Mononuclear cell (primary cell): ENCODE results near the gene NAE1. TPM values are rescaled to one million over a fixed set of nuclear protein-coding genes. Genes with fewer than 3 reads are reported as not detected.
"Not testable (repeated sequence)": the region's sequence is repeated elsewhere in the genome, so short reads cannot be mapped to it uniquely, and the experiment has no call there.

Source experiments
- H3K27me3 ChIP-seq: 2 replicates; pipeline ENCODE4 v1.6.0; 2011; ENCODE audit warnings: low read length, control low read depth; ENCODE audit not compliant: insufficient read depth
- H3K4me1 ChIP-seq: 2 replicates; pipeline ENCODE4 v1.5.1; 2011; ENCODE audit warnings: mild to moderate bottlenecking, low read length, control low read depth; ENCODE audit not compliant: insufficient read depth
- H3K4me3 ChIP-seq: 2 replicates; pipeline ENCODE4 v1.5.1; 2011; ENCODE audit warnings: mild to moderate bottlenecking, low read length, moderate library complexity
- H3K9me3 ChIP-seq: 2 replicates; pipeline ENCODE4 v1.5.1; 2011; ENCODE audit warnings: low read depth, mild to moderate bottlenecking, control low read depth, low read length
- total RNA-seq: library from RNA; depleted of rRNA; stranded (reverse); fragments of >200 nt; gene quantifications from one replicate; pipeline ENCODE4 v1.2.3, GENCODE V29; 2012

NAE1 gene
- 76.7 TPM for total RNA-seq

DNA sequence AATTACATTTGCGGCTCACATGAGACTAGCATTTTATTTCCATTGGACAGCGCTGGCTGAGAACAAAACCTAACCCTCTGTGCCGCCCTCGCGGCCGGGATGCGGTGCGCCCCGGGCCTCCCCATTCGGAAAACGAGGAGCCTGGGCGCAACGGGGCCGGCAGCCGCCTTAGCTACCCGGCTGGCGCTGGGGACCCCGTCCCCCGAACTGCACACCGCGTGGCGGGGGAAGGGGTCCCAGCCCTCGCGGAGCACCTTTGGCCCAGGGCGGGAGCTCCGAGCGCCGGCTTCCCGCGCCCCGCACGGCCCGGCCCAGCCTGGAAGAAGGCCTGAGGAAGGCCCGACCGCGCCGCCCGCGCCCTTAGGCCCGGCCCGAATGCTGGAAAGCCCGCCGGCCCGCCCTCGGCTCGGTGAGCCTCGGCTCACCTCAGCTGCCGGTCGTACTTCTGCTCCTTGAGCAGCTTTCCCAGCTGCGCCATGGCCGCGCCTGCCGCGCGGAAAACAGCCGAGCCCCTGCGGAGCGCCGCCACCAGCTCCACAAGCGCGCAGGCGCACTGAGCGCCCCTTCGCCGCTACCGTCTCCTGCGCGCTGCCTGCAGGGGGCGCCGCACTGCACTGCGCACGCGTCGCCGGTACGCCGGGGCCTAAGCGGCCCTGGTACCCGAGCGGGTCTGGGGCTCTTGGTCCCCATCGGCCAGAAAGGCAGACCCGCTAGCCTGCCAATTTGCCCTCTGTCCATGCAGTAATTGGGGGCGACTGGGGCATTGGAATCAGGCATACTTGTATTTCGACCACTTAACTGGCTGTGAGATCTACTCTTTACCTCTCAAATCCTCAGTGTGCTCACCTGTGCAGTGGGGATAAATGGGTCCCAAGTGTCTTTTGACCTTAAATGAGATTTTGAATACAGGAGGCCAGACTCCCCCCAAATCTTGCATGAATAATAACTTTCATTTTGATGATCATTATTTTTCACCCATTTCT, at the start of gene NAE1:
Gene NAE1, minus strand, starts transcription at position 555 of the 983 bp plus-strand sequence. Its CDS starts 77 bp downstream, at position 478.
- peak within 1 kb of the TSS; percentile 82 for H3K4me3 ChIP-seq
- H3K4me1 ChIP-seq: peaks cover 27% of the 10 kb centered on the region
- H3K27me3 ChIP-seq: no peaks in the 10 kb centered on the region
- no peaks in the 10 kb centered on the region for H3K9me3 ChIP-seq

DNA sequence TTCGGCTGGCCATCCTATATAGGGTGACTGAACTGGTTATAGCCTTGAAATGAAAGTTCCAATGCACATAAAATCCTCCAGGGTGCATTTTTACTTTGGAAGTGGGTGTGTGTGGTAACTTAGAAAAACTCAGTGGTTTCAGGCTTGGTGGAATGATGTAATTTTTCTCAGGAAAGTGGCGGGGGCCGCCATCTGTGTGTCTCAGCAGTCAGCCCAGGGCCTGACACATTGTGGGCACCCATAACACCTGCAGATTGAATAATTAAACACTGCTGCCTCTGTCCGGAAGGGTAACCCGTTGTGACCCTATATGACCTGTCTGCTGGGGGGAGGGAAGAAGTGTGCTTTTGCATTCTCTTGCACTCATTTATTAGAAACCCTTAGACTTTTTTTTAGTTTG, 47.3 kb upstream of the NAE1 start:
- peaks cover 6% of the 10 kb centered on the region for H3K27me3 ChIP-seq

DNA sequence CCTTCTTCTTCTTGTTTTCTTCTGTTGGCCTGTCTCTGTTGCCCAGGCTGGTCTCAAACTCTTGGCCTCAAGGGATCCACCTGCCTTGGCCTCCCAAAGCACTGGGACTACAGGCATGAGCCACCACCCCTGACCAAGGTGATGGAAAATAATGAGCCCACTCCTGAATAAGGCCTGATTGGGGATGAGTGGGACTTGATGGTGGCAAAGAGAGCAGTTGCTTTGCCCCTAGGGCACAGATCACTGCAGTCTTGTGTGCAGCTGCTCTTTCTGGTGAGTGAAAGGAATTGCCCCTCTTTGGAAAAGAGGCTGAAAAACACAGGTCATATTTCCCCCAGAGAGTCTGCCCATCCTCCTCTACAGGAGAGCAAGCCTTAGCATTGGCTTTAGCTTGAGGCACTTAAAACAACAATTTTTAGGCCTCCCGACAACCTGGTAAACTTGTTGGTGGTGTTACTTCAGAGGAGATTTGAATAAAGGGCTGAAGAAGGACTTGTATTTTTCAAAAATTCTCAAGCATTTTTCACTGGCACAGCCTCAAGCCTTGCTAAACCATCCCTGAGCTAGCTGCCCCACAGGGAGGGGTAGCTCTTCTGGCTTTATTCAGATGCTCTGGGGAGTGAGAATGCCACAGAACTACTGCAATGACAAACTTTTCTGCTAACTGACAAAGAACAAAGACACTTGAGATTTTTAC, 43.5 kb upstream of the NAE1 start:
- peaks cover 4% of the 10 kb centered on the region for H3K27me3 ChIP-seq
- no peak overlapping the region for H3K4me3 ChIP-seq
- peaks cover 38% of the 10 kb centered on the region for H3K4me1 ChIP-seq
- H3K9me3 ChIP-seq: no peaks in the 10 kb centered on the region

More for the DNA sequence above, 47.3 kb upstream of the NAE1 start:
- peaks cover 47% of the 10 kb centered on the region for H3K4me1 ChIP-seq
- no peak overlapping the region for H3K4me3 ChIP-seq
- no peaks in the 10 kb centered on the region for H3K9me3 ChIP-seq

DNA sequence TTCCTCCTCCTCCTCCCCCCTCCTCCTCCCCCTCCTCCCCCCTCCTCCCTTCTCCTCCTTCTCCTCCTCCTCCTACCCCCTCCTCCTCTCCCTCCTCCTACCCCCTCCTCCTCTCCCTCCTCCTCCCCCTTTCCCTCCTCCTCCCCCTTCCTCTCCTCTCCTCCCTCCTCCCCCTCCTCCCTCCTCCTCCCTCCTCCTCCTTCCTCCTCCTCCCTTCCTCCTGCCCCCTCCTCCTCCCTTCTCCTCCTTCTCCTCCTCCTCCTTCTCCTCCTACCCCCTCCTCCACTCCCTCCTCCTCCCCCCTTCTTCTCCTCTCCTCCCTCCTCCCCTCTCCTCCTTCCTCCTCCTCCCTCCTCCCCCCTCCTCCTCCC, 42.9 kb upstream of the NAE1 start:
- peaks cover 38% of the 10 kb centered on the region for H3K4me1 ChIP-seq
- H3K27me3 ChIP-seq: peaks cover 4% of the 10 kb centered on the region
- H3K4me3 ChIP-seq: no peak overlapping the region
- no peaks in the 10 kb centered on the region for H3K9me3 ChIP-seq

DNA sequence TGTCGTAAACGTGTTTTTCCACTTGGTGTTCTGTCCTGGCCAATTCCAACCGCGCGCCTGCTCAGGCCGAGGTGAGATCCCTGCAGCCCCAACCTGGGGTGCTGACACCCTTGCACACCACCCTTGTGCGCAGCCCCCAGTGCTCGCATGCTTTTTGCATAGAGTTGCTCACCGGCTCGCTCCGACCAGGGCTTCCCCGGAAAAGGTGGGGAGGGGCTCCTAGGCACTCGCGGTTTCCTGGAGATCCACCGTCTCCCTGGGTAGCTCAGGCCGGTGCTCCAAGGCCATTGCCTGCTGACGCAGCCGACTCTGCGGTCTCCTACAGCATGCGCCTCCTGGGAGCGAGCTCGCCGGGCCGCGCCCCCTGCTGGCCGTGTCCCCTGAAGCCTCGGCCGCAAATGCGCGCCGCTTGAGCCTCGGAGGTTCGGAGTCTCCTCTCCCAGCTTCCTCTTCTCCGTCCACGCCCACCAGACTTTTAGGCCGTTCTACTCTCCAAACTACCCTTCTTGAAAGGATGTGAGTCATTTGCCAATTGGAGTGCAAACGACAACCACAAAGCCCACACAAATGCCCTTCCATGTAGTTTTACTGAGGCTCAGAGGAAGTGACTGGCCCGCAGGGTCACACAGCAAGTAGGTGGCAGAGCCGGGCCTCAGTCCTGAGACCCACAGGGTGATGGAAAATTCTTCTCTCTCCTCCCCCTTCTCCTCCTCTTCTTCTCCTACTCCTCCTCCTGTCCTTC, 42.3 kb upstream of the NAE1 start:
- Histone ChIP-seq H3K4me1 (peaks cover 34% of the 10 kb centered on the region), H3K27me3 (peaks cover 4% of the 10 kb centered on the region), H3K9me3 (no peaks in the 10 kb centered on the region), H3K4me3 (peak overlapping the region; percentile 1)

DNA sequence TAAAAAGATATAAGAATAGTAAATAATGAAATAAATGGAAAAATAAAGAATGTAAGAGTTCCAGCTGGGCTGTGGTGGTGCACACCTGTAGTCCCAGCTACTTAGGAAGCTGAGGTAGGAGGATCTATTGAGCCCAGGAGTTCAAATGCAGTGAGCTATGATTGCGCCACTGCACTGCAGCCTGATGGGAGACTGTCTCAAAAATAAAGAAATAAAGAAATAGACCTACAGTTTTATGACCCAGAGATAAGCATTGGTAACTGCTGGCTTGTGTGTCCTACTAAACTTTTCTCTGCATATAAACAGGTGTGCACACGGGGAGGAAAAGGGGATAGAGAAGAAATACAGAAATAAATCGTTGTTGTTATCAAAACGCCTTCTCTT, 41.8 kb upstream of the NAE1 start:
- H3K27me3 ChIP-seq: peaks cover 4% of the 10 kb centered on the region
- no peak overlapping the region for H3K4me3 ChIP-seq
- no peaks in the 10 kb centered on the region for H3K9me3 ChIP-seq
- H3K4me1 ChIP-seq: peaks cover 28% of the 10 kb centered on the region

DNA sequence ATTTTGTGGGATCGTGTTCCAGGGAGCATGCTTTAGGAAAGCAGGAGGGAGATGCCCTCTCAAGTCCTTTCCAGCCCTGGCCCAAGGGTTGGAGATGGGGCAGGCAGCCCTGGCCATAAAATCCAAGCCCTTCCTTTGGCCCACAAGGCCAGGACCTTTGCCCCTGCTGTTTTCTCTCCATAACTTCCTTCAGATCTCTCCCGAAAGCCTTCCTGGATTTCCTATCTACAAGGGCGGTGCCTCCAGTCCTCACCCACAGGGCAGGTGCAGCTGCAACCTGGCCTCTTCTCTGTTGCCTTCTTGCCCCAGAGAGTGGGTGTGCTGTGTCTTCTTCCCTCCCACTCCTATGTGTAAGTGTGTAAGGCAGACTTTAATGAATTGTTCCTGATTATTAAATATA, 41.1 kb upstream of the NAE1 start:
- Histone ChIP-seq H3K27me3 (peaks cover 4% of the 10 kb centered on the region), H3K4me1 (peaks cover 28% of the 10 kb centered on the region), H3K9me3 (no peaks in the 10 kb centered on the region), H3K4me3 (no peak overlapping the region)

DNA sequence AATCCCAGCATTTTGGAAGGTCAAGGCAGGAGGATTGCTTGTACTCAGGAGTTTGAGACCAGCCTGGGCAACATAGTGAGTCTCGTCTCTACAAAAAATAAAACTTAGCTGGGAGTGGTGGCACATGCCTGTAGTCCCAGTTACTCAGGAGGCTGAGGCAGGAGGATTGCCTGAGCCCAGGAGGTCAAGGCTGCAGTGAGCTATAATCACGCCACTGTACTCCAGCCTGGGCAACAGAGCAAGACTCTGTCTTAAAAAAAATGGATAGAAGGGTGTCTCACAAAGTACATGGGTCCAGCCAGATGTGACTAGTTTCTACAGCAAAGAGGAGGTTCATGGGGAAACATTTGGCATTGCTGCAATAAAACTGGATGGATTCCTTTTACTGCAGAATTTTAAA, 40.6 kb upstream of the NAE1 start:
- not testable (repeated sequence) for H3K4me3 ChIP-seq, H3K27me3 ChIP-seq, H3K9me3 ChIP-seq
- peaks cover 28% of the 10 kb centered on the region for H3K4me1 ChIP-seq

DNA sequence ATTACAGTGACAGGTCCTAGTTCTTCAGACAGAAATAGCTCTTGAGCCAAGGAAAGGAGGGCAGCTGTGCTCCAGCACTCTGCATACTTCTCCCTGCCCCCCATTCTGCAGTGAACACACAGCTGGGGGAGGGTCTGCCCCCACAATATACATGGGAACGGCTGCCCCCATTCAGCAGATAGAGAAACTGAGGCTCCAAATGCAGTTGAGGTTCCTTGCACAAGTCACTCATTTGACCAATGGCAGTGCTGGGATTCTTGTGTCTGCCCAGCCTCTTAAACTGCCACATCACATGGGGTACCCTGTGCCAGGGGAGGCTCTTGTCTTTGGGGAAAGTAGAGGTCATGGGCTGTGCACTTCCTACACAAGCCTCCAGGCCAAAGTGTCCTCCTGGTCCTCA, 38.6 kb upstream of the NAE1 start:
- Histone ChIP-seq H3K27me3 (no peaks in the 10 kb centered on the region), H3K9me3 (no peaks in the 10 kb centered on the region), H3K4me1 (peaks cover 20% of the 10 kb centered on the region), H3K4me3 (no peak overlapping the region)

DNA sequence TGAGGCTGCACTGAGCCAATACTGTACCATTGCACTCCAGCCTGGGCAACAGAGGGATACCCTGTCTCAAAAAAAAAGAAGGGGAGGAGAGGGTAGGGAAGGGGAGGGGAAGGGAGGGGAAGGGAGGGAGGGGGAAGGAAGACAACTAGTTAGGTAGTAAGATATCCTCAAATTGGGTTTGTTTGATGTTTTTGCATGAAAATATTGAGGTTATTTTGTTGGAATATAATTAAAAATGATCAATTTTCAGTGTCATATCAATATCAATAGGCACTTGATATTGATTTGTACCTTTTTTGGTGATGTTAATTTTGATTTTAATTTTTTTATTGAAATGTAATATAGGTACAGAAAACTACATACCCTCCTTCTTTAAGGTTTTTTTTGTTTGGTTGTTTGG, 32.9 kb upstream of the NAE1 start:
- no peaks in the 10 kb centered on the region for H3K4me1 ChIP-seq
- H3K27me3 ChIP-seq: no peaks in the 10 kb centered on the region
- H3K4me3 ChIP-seq: no peak overlapping the region
- H3K9me3 ChIP-seq: no peaks in the 10 kb centered on the region

DNA sequence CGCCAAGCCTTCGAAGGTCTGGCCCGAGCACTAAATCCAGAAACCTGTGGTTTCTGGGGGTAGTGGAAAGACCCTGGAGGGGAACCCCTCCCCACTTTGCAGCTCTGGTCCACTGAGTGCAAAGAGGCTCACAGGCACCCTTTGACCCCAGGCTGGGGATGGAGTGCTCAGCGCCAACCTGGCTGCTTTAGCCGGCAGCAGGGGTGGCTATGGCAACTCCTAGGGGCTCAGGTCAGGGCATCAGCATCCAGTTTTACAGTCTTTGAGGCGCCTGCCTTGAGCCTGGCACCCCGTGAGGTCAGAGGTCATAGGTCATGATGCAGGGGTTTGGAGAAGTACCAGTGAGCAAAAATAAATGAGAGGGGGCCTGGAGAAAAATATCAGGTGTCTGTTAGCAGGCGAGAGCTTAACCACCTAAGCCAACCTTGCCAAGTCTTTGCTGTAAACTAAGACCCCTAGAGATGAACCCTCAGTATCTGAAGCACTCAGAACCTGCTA, 31.3 kb upstream of the NAE1 start:
- H3K27me3 ChIP-seq: no peaks in the 10 kb centered on the region
- no peaks in the 10 kb centered on the region for H3K9me3 ChIP-seq
- no peak overlapping the region for H3K4me3 ChIP-seq
- H3K4me1 ChIP-seq: no peaks in the 10 kb centered on the region

DNA sequence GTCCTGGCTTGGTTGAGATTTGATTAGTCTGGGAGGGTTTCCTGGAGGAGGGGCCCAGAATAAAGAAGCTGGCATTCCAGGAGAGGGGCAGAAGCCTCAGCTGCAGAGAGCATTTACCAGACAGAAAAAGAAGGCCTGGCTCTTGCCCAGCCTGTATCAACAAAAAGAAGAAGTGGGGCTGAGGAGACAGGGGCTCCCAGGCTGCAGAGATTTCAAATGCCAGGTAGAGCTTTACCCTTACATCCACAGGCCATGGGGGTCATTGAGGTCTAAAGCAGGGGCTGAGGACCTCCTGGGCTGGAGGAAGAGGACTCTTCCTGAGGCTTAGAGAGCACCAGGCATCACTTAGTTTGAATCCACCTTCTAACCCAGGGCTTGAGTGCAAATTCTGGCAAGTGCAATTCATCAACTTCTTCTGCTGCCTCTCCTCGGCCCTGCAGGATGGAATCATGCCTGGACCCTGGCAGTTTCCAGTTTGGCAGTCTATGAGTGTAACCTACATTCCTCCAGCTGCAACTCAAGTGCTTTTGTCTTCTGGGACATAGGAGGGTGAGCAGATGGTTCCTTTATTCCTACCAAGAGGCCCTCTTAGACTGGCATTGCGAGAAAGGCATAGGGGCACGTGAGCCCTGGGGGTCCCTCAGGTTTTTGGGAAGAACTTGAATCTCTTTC, 28.8 kb upstream of the NAE1 start:
- Histone ChIP-seq H3K9me3 (no peaks in the 10 kb centered on the region), H3K4me3 (no peak overlapping the region), H3K27me3 (no peaks in the 10 kb centered on the region), H3K4me1 (no peaks in the 10 kb centered on the region)

DNA sequence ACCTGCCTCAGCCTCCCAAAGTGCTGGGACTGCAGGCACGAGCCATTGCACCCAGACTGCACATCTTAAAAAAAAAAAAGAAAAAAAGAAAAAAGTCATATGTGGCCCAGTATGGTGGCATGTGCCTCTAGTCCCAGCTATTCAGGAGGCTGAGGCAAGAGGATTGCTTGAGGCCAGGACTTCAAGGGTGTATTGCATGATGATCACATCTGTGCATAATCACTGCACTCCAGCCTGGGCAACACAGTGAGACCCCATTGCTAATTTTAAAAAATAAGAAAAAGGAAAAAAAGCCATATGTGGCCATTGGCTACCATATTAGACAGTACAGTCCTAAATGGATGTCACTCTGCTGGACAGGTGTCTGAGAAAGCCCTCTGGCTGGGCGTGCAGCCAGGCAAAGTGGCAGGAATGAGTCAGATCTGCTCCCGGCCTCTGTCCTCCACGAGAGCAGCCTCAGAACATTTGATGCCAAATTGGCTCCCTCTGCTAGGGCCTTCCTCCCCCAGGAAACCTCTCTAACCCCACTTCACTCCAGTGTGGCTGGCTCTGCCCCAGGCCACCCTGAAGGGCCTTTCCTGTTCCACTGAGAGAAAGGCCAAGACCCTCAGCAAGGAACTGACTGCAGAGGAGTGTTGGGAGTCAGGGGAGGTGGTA, 28.1 kb upstream of the NAE1 start:
- Histone ChIP-seq H3K4me1 (no peaks in the 10 kb centered on the region), H3K4me3 (no peak overlapping the region), H3K9me3 (no peaks in the 10 kb centered on the region), H3K27me3 (no peaks in the 10 kb centered on the region)

DNA sequence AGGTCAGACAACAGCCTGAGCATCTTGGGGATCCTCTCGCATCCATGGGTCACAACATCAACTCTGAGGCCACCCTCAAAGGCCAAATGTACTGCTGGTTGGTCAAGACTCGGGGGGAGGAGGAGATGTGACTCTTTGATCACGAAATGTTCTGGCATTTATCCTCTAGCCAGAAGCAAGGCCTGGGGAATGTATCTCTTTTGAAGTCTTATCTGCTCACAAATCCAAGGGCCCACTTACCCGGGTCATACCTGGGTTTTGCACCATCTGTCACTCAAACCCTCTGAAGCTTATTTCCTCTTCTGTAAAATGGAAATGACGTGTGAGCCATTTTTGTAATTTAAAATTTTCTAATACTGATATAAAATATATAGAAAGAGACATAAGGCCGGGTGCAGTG, 26.7 kb upstream of the NAE1 start:
- no peaks in the 10 kb centered on the region for H3K9me3 ChIP-seq
- no peaks in the 10 kb centered on the region for H3K4me1 ChIP-seq
- no peaks in the 10 kb centered on the region for H3K27me3 ChIP-seq
- H3K4me3 ChIP-seq: no peak overlapping the region
